CD4-positive, alpha-beta T cell treated with Interleukin-2 at 100 ng/mL for 4 hours (primary cell): Measurements from ENCODE around the gene KCTD5.
A peak's percentile ranks its signal among the peaks of the same experiment; 100 is the strongest.
"Not testable (repeated sequence)": the region's sequence is repeated elsewhere in the genome, so short reads cannot be mapped to it uniquely, and the experiment has no call there.

Experiments
- DNase-seq: peaks from one replicate; pipeline ENCODE4 v3.0.0-alpha.2; 2020; ENCODE audit warnings: low spot score

The KCTD5 gene, protein sequence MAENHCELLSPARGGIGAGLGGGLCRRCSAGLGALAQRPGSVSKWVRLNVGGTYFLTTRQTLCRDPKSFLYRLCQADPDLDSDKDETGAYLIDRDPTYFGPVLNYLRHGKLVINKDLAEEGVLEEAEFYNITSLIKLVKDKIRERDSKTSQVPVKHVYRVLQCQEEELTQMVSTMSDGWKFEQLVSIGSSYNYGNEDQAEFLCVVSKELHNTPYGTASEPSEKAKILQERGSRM

GRCh38 chr16:2682209-2683021 is at the start of gene KCTD5:
Gene KCTD5, plus strand, starts transcription at chr16:2682523. Its CDS starts 26 bp downstream, at chr16:2682549.
- DNase-seq, result peak; percentile 96

GRCh38 chr16:2639071-2639721 is 43.1 kb upstream of the KCTD5 start:
- DNase-seq, result peak; percentile 50

DNA sequence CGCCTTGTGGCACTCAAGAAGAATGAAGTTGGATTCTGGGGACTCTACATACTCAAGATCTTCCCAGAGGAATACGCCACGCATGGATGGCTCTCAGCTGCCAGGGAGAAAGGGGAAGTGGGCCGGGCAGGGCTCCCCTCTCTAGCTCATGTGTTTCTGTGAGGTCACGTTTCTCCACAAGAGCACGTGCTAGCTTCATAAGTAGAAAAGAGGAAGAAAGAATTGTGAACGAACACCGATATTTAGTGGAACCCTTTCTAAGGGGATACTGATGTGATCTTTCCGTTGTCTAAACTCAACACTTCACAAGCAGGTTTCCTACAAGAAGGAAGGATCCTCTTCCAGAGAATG is 42.6 kb upstream of the KCTD5 start:
- not testable (repeated sequence) for DNase-seq

- not testable (repeated sequence) for DNase-seq
Observed at GRCh38 chr16:2642561-2642960, 39.8 kb upstream of the KCTD5 start.

GRCh38 chr16:2644754-2645453 is 37.4 kb upstream of the KCTD5 start:
- not testable (repeated sequence) for DNase-seq

DNA sequence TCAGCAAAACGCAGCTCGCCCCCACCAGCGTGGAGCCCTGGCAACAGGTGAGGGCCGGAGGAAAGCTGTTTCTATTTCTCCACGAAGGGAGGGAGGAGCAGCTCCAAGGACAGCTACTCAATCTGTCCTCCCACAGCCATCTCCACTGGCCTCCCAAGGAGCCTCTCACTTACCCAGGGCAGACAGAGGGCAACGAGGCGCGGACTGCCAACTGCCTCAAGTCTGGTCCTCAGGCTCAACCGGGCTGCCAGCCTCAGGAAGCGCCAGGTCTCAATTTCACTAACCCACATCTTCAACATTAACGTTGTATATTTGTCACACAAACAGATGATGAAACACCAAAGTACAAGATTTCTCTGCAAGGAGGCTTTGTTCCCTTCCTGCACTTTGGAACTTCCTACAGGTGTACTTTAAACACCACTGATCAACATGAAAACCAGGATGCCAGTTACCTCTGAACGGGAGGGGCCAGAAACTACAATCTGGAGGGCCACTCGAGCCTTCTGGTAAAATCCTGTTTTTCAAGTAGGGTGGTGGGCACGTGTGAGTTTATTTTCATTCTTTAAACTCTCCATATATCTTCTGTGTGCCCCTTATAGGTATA is 31.0 kb upstream of the KCTD5 start:
- DNase-seq, result not testable (repeated sequence)

- DNase-seq, result not testable (repeated sequence)
Observed at GRCh38 chr16:2653915-2654314, 28.4 kb upstream of the KCTD5 start.

GRCh38 chr16:2654949-2655348 is 27.4 kb upstream of the KCTD5 start:
- DNase-seq, result not testable (repeated sequence)

DNA sequence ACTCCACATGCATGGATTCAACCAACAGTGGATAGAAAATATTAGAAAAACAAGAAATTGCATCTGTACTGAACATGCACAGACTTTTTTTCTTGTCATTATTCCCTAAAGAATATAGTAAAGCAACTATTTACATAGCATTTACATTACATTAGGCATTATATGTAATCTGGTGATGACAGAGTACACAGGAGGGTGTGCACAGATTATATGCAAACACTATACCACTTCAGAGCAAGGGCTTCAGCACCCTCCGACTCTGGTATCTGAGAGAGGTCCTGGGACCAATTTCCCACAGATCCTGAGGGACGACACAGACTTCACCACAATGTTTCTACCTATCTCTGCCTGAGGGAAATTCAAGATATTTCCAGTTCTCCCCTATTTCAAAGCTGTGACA is 25.3 kb upstream of the KCTD5 start:
- DNase-seq, result no peak

GRCh38 chr16:2657803-2658202 is 24.5 kb upstream of the KCTD5 start:
- DNase-seq, result not testable (repeated sequence)

DNA sequence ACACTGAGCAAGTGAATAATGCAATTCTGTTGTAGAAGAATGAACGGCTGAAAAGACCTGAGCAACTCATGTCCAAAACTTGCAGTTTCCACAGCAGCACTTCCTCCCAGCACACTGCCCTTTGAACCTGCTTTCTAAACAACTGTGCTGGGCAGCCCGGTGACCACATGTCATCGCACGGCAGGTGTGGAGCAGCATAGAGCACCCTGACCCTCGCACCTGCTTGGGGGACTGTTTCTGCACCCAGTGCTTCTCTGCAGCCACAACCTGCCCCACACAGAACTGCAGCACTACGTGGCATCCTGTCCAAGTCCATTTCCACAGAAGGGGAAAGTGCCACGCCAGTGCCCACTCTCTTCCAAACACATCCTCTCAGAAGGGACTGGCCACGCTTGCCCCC is 22.8 kb upstream of the KCTD5 start:
- not testable (repeated sequence) for DNase-seq

GRCh38 chr16:2660014-2660662 is 22.2 kb upstream of the KCTD5 start:
- not testable (repeated sequence) for DNase-seq

- DNase-seq, result peak; percentile 42
Observed at GRCh38 chr16:2660755-2661373, 21.5 kb upstream of the KCTD5 start.

- DNase-seq, result peak; percentile 85
Observed at GRCh38 chr16:2663553-2664546, 18.5 kb upstream of the KCTD5 start.

DNA sequence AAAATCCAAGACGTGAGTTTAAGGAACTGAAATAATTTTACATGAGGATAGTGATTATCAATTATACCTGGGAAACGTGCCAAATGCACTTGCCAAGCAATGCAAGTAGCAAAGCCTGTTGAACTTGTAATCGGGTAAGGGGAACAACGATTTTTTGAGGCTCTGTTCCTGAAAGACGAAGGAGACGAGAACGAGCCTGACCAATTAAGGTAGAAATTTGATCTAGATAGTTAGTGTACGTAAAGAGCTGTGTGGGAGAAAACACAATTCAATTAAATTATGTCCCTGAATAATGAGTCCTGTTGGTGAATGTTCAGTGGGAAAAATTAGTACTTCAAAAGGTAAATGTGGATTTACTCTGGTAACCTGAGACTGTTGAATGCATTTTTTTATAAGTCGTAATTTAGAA is 17.7 kb upstream of the KCTD5 start:
- DNase-seq, result no peak

DNA sequence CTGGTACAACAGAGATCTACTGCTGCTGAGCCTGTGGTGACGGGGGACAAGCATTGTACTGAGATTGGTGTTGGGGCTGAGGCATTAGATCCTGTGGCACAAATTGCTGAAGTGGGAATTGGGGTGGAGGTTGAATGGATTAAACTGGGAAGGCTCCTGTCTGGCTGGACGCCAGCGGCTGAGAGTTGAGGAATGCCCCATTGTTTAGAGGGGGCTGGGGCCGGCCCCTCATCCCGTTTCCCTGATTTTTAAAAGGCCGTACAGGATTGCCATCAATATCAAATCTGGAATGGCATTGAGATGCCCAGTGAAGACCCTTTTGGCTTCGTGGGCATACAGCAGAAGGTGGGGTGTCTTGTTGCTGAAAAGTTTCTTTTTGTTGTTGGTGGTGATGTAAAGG is 15.7 kb upstream of the KCTD5 start:
- not testable (repeated sequence) for DNase-seq

GRCh38 chr16:2669587-2669986 is 12.7 kb upstream of the KCTD5 start:
- not testable (repeated sequence) for DNase-seq

GRCh38 chr16:2670017-2670416 is 12.3 kb upstream of the KCTD5 start:
- DNase-seq, result peak; percentile 71

- DNase-seq, result peak; percentile 24
Observed at GRCh38 chr16:2671193-2671592, 11.1 kb upstream of the KCTD5 start.

DNA sequence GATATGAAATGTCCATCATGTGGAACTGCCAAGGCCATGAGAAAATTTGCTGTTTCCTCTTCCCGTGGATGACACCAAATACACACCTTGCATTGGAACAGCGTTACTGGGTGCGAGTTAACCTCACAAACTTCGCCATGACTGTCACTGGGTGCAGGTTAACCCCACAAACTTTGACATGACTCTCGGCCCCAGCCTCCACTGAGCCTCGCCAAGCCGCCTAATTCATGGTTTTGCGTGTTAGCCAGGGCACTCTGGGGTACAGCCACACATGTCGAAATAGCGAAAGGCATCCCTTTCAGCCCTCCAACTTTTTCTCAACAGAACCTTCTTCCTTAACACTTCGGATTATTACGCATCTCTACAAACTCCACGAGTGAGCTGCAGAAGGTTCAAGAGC is 10.6 kb upstream of the KCTD5 start:
- no peak for DNase-seq
